Measurements from ENCODE around the gene FERMT2. TPM values are rescaled to one million over a fixed set of nuclear protein-coding genes. Genes with fewer than 3 reads are reported as not detected.

The FERMT2 gene
- total RNA-seq, 1 donor from 2014 or later, result 83.9 TPM

Other genes starting within 250 kb of the FERMT2 start
- 61.1 and 98.2 TPM in 2 replicates for gene PSMC6, start 243.8 kb downstream of the FERMT2 start, total RNA-seq
- gene STYX, start 220.9 kb downstream of the FERMT2 start, total RNA-seq, result 11.8 and 12.6 TPM in 2 replicates
- 38.0 and 41.3 TPM in 2 replicates for gene GNPNAT1, start 159.4 kb downstream of the FERMT2 start, total RNA-seq
- gene DDHD1, start 202.3 kb upstream of the FERMT2 start, total RNA-seq, result 7.0 and 8.9 TPM in 2 replicates